PC-9 (cell line): Measurements from ENCODE around the gene CTSH. TPM values are rescaled to one million over a fixed set of nuclear protein-coding genes. Genes with fewer than 3 reads are reported as not detected.
"Not testable (repeated sequence)": the region's sequence is repeated elsewhere in the genome, so short reads cannot be mapped to it uniquely, and the experiment has no call there.

Source experiments
- BruUV-seq: library from RNA; stranded (reverse); fragments of 400-500 nt; replicated peaks from 2 replicates; lab custom pipeline; 2021; lab: Mats Ljungman, UMichigan
- CTCF ChIA-PET: fragments of 300-600 bp; sonication (Branson Sonifier 250); formaldehyde crosslinking; loops from one replicate; lab custom pipeline; 2022; ENCODE audit warnings: antibody characterized with exemption; lab: Charles Lee
- POLR2A ChIA-PET: fragments of 300-600 bp; sonication (Branson Sonifier 250); formaldehyde crosslinking; loops from one replicate; lab custom pipeline; 2022; ENCODE audit warnings: antibody characterized with exemption; ENCODE audit not compliant: unreplicated experiment; lab: Charles Lee
- DNase-seq, 2 experiments: peaks; one replicate each; pipeline versions ENCODE4 v3.0.0 to v3.0.0-alpha.2; 2015 to 2022; ENCODE audit warnings: mixed read lengths in 1 of 2
- H2AFZ ChIP-seq: fragments of 200-600 bp; sonication (generic); 2 replicates; pipeline ENCODE4 v1.8.1; 2017; ENCODE audit warnings: antibody characterized with exemption
- H3F3A ChIP-seq: fragments of 200-600 bp; sonication (generic); 2 replicates; pipeline ENCODE4 v1.8.1; 2017; ENCODE audit warnings: antibody characterized with exemption, mild to moderate bottlenecking, low read depth; ENCODE audit not compliant: insufficient read depth
- H3K27ac ChIP-seq: fragments of 200-600 bp; sonication (generic); 2 replicates; pipeline ENCODE4 v1.6.1; 2016; ENCODE audit warnings: mixed run types
- H3K27me3 ChIP-seq: fragments of 200-600 bp; sonication (generic); 2 replicates; pipeline ENCODE4 v1.6.1; 2016; ENCODE audit warnings: low read depth, mixed run types; ENCODE audit not compliant: insufficient read depth
- H3K36me3 ChIP-seq: fragments of 200-600 bp; sonication (generic); 2 replicates; pipeline ENCODE4 v1.6.1; 2016; ENCODE audit warnings: low read depth, mixed run types
- H3K4me1 ChIP-seq: fragments of 200-600 bp; sonication (generic); replicated peaks from 2 replicates; pipeline ENCODE4 v1.6.1; 2016; ENCODE audit warnings: mixed run types; ENCODE audit not compliant: insufficient read depth
- H3K4me2 ChIP-seq: fragments of 200-600 bp; sonication (generic); 2 replicates; pipeline ENCODE4 v1.6.1; 2017; ENCODE audit warnings: mixed run types
- H3K4me3 ChIP-seq: fragments of 200-600 bp; sonication (generic); 2 replicates; pipeline ENCODE4 v1.6.1; 2016; ENCODE audit warnings: mixed run types
- H3K79me2 ChIP-seq: fragments of 200-600 bp; sonication (generic); 2 replicates; pipeline ENCODE4 v1.6.1; 2017; ENCODE audit warnings: low read depth, mixed run types
- H3K9me2 ChIP-seq: fragments of 200-600 bp; sonication (generic); 2 replicates; pipeline ENCODE4 v1.8.1; 2017; ENCODE audit warnings: mild to moderate bottlenecking; ENCODE audit not compliant: insufficient read depth
- H3K9me3 ChIP-seq: fragments of 200-600 bp; sonication (generic); 2 replicates; pipeline ENCODE4 v1.8.1; 2016; ENCODE audit warnings: low read depth; ENCODE audit not compliant: insufficient read depth
- H4K20me1 ChIP-seq: fragments of 200-600 bp; sonication (generic); 2 replicates; pipeline ENCODE4 v1.8.1; 2017; ENCODE audit not compliant: insufficient read depth
- EZH2 ChIP-seq: fragments of 200-600 bp; sonication (generic); IDR thresholded peaks from 2 replicates; pipeline ENCODE4 v1.8.0; 2017; ENCODE audit warnings: antibody characterized with exemption, low read depth
- intact Hi-C: fragments of 100-400 bp; cut with micrococcal nuclease; formaldehyde crosslinking; loops from one replicate; pipeline ENCODE4 v1.10.0; 2022; ENCODE audit not compliant: unreplicated experiment
- total RNA-seq: library from RNA; stranded (reverse); gene quantifications from 2 replicates; pipeline ENCODE4 v1.2.3, GENCODE V29; 2021
- TF ChIP-seq, protein P1 (sequence below): fragments of 200-600 bp; sonication (generic); conservative IDR thresholded peaks from 2 replicates; pipeline ENCODE4 v1.6.1; 2017; ENCODE audit warnings: mixed run types, antibody characterized with exemption, mild to moderate bottlenecking, moderate library complexity

The CTSH gene
- total RNA-seq, 1 experiment from 2014 or later, result 101 TPM

DNA sequence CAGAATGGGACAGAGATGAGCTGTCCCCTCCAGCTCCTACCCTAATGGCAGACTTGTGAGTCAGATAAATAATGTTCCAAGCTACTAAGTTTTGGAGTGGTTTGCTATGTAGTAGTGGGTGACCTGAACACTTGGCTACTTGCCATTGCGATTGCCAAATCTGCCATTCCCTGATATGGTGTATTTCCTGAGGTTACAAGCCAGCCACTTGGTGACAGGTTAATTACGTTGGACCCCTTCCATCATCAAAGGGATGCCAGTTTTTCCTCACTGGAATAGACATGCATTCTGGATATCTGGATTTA, 38.6 kb downstream of the CTSH start:
- H3K4me1 ChIP-seq, result peaks cover 41% of the 10 kb centered on the region
- CTCF ChIA-PET, result no interaction called here
- H3K4me3 ChIP-seq, result no peak overlapping the region
- no peaks in the 10 kb centered on the region for H3K9me2 ChIP-seq
- intact Hi-C loops, result no loop called here
- H3K27ac ChIP-seq, result peak overlapping the region; percentile 89
- POLR2A ChIA-PET, result interaction anchor here (0.6 kb wide), 1 partner anchor 353 kb away, joined by 10 read pairs; no protein-coding TSS in a partner anchor
- no peak overlapping the region for H2AFZ ChIP-seq
- H3K36me3 ChIP-seq, result peaks cover 22% of the 10 kb centered on the region
- no TSS peak for BruUV-seq
- TF ChIP-seq, protein P1, sequence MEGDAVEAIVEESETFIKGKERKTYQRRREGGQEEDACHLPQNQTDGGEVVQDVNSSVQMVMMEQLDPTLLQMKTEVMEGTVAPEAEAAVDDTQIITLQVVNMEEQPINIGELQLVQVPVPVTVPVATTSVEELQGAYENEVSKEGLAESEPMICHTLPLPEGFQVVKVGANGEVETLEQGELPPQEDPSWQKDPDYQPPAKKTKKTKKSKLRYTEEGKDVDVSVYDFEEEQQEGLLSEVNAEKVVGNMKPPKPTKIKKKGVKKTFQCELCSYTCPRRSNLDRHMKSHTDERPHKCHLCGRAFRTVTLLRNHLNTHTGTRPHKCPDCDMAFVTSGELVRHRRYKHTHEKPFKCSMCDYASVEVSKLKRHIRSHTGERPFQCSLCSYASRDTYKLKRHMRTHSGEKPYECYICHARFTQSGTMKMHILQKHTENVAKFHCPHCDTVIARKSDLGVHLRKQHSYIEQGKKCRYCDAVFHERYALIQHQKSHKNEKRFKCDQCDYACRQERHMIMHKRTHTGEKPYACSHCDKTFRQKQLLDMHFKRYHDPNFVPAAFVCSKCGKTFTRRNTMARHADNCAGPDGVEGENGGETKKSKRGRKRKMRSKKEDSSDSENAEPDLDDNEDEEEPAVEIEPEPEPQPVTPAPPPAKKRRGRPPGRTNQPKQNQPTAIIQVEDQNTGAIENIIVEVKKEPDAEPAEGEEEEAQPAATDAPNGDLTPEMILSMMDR, result no peak
- TF ChIP-seq EZH2, result no peak
- peak overlapping the region; percentile 52 for H3K4me2 ChIP-seq
- no peaks in the 10 kb centered on the region for H3K9me3 ChIP-seq
- no peaks in the 10 kb centered on the region for H3K27me3 ChIP-seq
- peaks cover 10% of the 10 kb centered on the region for H3K79me2 ChIP-seq
- DNase-seq, result peak in 1 of 2 experiments; percentile 94
- peaks cover 56% of the 10 kb centered on the region for H3F3A ChIP-seq
- peaks cover 2% of the 10 kb centered on the region; the same call in 1 of the 2 replicates for H4K20me1 ChIP-seq

DNA sequence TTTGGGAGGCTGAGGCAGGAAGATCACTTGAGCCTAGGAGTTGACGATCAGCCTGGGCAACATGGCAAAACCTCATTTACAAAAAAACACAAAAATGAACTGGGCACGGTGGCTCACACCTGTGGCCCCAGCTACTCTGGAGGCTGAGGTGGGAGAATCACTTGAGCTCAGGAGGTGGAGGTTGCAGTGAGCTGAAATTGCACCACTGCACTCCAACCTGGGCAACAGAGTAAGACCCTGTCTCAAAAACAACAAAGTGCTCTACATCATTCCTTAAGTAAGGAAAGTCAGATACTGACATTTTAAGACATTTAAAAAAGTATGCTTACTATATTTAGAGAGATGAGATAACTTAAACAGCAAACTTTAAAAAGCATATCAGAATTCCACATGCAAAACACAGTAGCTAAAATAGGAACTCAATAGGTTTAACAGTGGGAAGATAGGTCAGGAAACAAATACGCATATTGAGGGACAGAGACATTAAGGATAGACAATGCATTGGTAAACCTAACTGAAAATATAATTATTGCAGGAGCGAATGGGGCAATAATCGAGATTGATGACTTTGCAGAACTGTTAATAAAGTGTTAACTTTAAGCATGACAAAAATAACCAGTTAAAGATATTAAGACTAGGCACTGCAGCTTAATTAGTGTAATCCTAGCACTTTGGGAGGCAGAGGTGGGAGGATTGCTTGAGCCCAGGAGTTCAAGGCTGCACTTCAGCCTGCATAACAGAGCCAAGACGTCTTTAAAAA, 40.1 kb downstream of the CTSH start:
- ChIA-PET CTCF (interaction anchor here (0.7 kb wide), 2 partner anchors 92 to 253 kb away, joined by 3 to 7 read pairs; no protein-coding TSS in a partner anchor), POLR2A (interaction anchor here (0.7 kb wide), 1 partner anchor 169 kb away, joined by 3 read pairs; no protein-coding TSS in a partner anchor)
- Histone ChIP-seq H3K4me3 (no peak overlapping the region), H3K9me3 (no peaks in the 10 kb centered on the region), H3K27me3 (no peaks in the 10 kb centered on the region), H3K4me2 (peak overlapping the region; percentile 52), H3K79me2 (peaks cover 16% of the 10 kb centered on the region), H3K4me1 (peaks cover 41% of the 10 kb centered on the region), H3F3A (peaks cover 62% of the 10 kb centered on the region), H2AFZ (no peak overlapping the region), H4K20me1 (peaks cover 16% of the 10 kb centered on the region), H3K36me3 (peaks cover 33% of the 10 kb centered on the region), H3K9me2 (no peaks in the 10 kb centered on the region), H3K27ac (peak overlapping the region; percentile 89)
- no peak for DNase-seq
- BruUV-seq, result no TSS peak
- intact Hi-C loops, result no loop called here
- TF ChIP-seq, protein P1, result no peak
- TF ChIP-seq EZH2, result no peak

DNA sequence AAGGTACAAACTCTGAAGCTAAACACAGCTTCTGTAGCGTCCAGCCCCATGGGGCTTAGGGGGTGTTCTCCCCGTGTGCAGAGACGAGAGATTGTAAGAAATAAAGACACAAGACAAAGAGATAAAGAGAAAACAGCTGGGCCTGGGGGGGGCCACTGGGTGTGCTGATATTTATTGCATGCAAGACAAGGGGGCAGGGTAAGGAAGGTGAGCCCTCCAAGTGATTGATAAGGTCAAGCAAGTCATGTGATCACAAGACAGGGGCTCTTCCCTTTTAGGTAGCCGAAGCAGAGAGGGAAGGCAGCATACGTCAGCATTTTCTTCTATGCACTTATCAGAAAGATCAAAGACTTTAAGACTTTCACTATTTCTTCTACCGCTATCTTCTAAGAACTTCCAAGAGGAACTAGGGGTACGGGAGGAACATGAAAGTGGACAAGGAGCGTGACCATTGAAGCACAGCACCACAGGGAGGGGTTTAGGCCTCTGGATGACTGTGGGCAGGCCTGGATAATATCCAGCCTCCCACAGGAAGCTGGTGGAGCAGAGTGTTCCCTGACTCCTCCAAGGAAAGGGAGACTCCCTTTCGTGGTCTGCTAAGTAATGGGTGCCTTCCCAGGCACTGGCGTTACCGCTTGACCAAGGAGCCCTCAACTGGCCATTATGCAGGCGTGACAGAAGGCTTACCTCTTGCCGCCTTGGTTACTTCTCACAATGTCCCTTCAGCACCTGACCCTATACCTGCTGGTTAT, 42.4 kb downstream of the CTSH start:
- H2AFZ ChIP-seq, H3K4me2 ChIP-seq, H3K4me3 ChIP-seq, DNase-seq, H3K9me3 ChIP-seq, POLR2A ChIA-PET, H3K27me3 ChIP-seq, H3K9me2 ChIP-seq, intact Hi-C loops, BruUV-seq, H3K27ac ChIP-seq, CTCF ChIA-PET: not testable (repeated sequence)
- Histone ChIP-seq H4K20me1 (peaks cover 29% of the 10 kb centered on the region), H3K79me2 (peaks cover 30% of the 10 kb centered on the region), H3K36me3 (peaks cover 39% of the 10 kb centered on the region), H3K4me1 (peaks cover 41% of the 10 kb centered on the region), H3F3A (peaks cover 64% of the 10 kb centered on the region)

DNA sequence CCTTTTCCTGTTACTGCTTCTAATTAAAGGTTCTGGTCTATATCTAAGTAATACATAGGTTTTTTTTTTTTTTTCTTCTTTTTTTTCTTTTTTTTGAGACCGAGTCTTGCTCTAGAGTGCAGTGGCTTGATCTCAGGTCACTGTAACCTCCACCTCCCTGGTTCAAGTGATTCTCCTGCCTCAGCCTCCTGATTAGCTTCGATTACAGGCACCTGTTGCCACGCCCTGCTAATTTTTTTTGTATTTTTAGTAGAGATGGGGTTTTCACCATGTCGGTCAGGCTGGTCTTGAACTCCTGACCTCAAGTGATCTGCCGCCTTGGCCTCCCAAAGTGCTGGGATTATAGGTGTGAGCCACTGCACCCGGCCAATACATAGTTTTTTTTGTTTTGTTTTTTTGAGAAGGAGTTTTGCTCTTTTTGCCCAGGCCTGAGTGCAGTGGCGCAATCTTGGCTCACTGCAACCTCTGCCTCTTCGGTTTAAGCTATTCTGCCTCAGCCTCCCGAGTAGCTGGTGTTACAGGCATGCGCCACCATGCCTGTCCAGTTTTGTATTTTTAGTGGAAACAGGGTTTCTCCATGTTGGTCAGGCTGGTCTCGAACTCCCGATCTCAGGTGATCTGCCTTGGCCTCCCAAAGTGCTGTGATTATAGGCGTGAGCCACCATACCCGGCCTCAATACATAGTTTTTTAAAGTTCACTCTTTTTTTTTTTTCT, 43.9 kb downstream of the CTSH start:
- H3K27me3 ChIP-seq, H3K4me3 ChIP-seq, H3K4me2 ChIP-seq, CTCF ChIA-PET, POLR2A ChIA-PET, DNase-seq, intact Hi-C loops, H3K27ac ChIP-seq, H3K9me3 ChIP-seq, H2AFZ ChIP-seq, H3K9me2 ChIP-seq, BruUV-seq: not testable (repeated sequence)
- Histone ChIP-seq H3F3A (peaks cover 49% of the 10 kb centered on the region), H3K79me2 (peaks cover 26% of the 10 kb centered on the region; the same call in 1 of the 2 replicates), H3K4me1 (peaks cover 30% of the 10 kb centered on the region), H4K20me1 (peaks cover 41% of the 10 kb centered on the region), H3K36me3 (peaks cover 44% of the 10 kb centered on the region)
